ENCODE measurements around the gene HPSE2.
A peak's percentile ranks its signal among the peaks of the same experiment; 100 is the strongest.

Gene HPSE2

GRCh38 chr10:98469001-98469931 is 766.4 kb downstream of the HPSE2 start (continued):
- no peak for TF ChIP-seq TSHZ2 (CRISPR knock-in tag; IDR thresholded peaks at IDR 0.05)

- no peak for TF ChIP-seq ZC3H10 (CRISPR knock-in tag; IDR thresholded peaks at IDR 0.05)
- TF ChIP-seq RARB (CRISPR knock-in tag; IDR thresholded peaks at IDR 0.05), result no peak
- no peak for TF ChIP-seq OSR1 (CRISPR knock-in tag; IDR thresholded peaks at IDR 0.05)
- no peak for TF ChIP-seq PPARA (CRISPR knock-in tag; IDR thresholded peaks at IDR 0.05; ENCODE audit: borderline replicate concordance)
- TF ChIP-seq CSRNP3 (CRISPR knock-in tag; IDR thresholded peaks at IDR 0.05), result no peak
- no peak for TF ChIP-seq ISL1 (CRISPR knock-in tag; IDR thresholded peaks at IDR 0.05)
- no peak for TF ChIP-seq CSDC2 (CRISPR knock-in tag; IDR thresholded peaks at IDR 0.05)
- TF ChIP-seq TSHZ2 (CRISPR knock-in tag; IDR thresholded peaks at IDR 0.05), result no peak
- TF ChIP-seq CREB5 (CRISPR knock-in tag; IDR thresholded peaks at IDR 0.05; ENCODE audit: low read depth), result no peak
- TF ChIP-seq ARNTL (CRISPR knock-in tag; IDR thresholded peaks at IDR 0.05; ENCODE audit: borderline replicate concordance, low read depth), result no peak
- TF ChIP-seq GLIS3 (CRISPR knock-in tag; IDR thresholded peaks at IDR 0.05), result no peak
- no peak for TF ChIP-seq PATZ1 (CRISPR knock-in tag; IDR thresholded peaks at IDR 0.05; ENCODE audit: borderline replicate concordance)
- TF ChIP-seq ESRRG (CRISPR knock-in tag; IDR thresholded peaks at IDR 0.05), result no peak
- TF ChIP-seq SNAI2 (CRISPR knock-in tag; IDR thresholded peaks at IDR 0.05), result no peak
- no peak for TF ChIP-seq TCF4 (CRISPR knock-in tag; IDR thresholded peaks at IDR 0.05; ENCODE audit: borderline replicate concordance)
- peak; percentile 100 for ATAC-seq
Measured at GRCh38 chr10:98467506-98468318, 767.9 kb downstream of the HPSE2 start.

- TF ChIP-seq CREB5 (CRISPR knock-in tag; IDR thresholded peaks at IDR 0.05; ENCODE audit: low read depth) (no peak), TOX (CRISPR knock-in tag; IDR thresholded peaks at IDR 0.05; ENCODE audit: borderline replicate concordance) (no peak), PATZ1 (CRISPR knock-in tag; IDR thresholded peaks at IDR 0.05; ENCODE audit: borderline replicate concordance) (no peak), POU6F1 (CRISPR knock-in tag; IDR thresholded peaks at IDR 0.05; ENCODE audit: borderline replicate concordance, low read depth) (no peak), CSDC2 (CRISPR knock-in tag; IDR thresholded peaks at IDR 0.05) (no peak), ISL1 (CRISPR knock-in tag; IDR thresholded peaks at IDR 0.05) (no peak), GLIS3 (CRISPR knock-in tag; IDR thresholded peaks at IDR 0.05) (no peak)
- ATAC-seq, result no peak
Measured at GRCh38 chr10:98466861-98467505, 768.7 kb downstream of the HPSE2 start.
